Transverse colon (tissue), 4 donors: ENCODE results near the gene ATP8A1. TPM values are rescaled to one million over a fixed set of nuclear protein-coding genes. Genes with fewer than 3 reads are reported as not detected.
"Not testable (repeated sequence)": the region's sequence is repeated elsewhere in the genome, so short reads cannot be mapped to it uniquely, and the experiment has no call there.

Source experiments
- DNase-seq: peaks from one replicate; pipeline ENCODE4 v3.0.0-alpha.2; 2019
- H3K27ac ChIP-seq, 4 donors: fragments of 200-600 bp; sonication (generic); 2 replicates each; pipeline ENCODE4 v1.5.1; 2016 to 2018; ENCODE audit warnings: inconsistent platforms in 4 of 4
- H3K27me3 ChIP-seq: fragments of 200-600 bp; sonication (generic); 2 replicates; pipeline ENCODE4 v1.5.1; 2017; ENCODE audit warnings: inconsistent platforms
- H3K36me3 ChIP-seq, 4 donors: fragments of 200-600 bp; sonication (generic); 2 replicates each; pipeline ENCODE4 v1.5.1; 2017 to 2019; ENCODE audit warnings: inconsistent platforms in 4 of 4
- H3K4me1 ChIP-seq, 4 donors: fragments of 200-600 bp; sonication (generic); 2 replicates each; pipeline ENCODE4 v1.5.1; 2017 to 2020; ENCODE audit warnings: inconsistent platforms in 4 of 4
- H3K4me3 ChIP-seq, 4 donors: fragments of 200-600 bp; sonication (generic); 1 replicate in 1 of 4; 2 replicates in 3 of 4; pipeline versions ENCODE4 v1.5.1 to v1.6.1; 2017 to 2019; ENCODE audit warnings: inconsistent platforms in 4 of 4
- H3K9me3 ChIP-seq, 2 donors: fragments of 200-600 bp; sonication (generic); 2 replicates each; pipeline ENCODE4 v1.5.1; 2017 to 2019; ENCODE audit warnings: inconsistent platforms in 2 of 2
- EP300 ChIP-seq: sonication (generic); formaldehyde crosslinking; IDR thresholded peaks from one replicate; pipeline ENCODE4 v1.6.1; 2017; ENCODE audit warnings: antibody characterized with exemption, low read depth
- POLR2A ChIP-seq: fragments of 450-650 bp; IDR thresholded peaks from one replicate; pipeline ENCODE4 v1.6.1; 2016; ENCODE audit warnings: antibody characterized with exemption, mild to moderate bottlenecking, moderate library complexity
- POLR2AphosphoS5 ChIP-seq, 3 donors: sonication (generic); formaldehyde crosslinking; IDR thresholded peaks; one replicate each; pipeline ENCODE4 v1.6.1; 2016; ENCODE audit warnings: antibody characterized with exemption in 3 of 3
- WGBS, 2 donors: methylation state at CpG; one replicate each; pipeline ENCODE4 v1.1.5; 2018; ENCODE audit warnings: low coverage in 1 of 2; 5-methylcytosine and 5-hydroxymethylcytosine counted together
- in situ Hi-C, 4 donors: fragments of 200-750 bp; cut with MboI; loops; one replicate each; pipeline versions ENCODE4 v1.15.0 to v1.15.1; 2017; ENCODE audit warnings: low sequenced_read_pairs in 3 of 4, low pct_ligation_motif_present in 1 of 4, low pct_unique_long_range_greater_than_20kb in 1 of 4
- intact Hi-C: fragments of 100-400 bp; cut with DNase I; formaldehyde crosslinking; loops from one replicate; pipeline ENCODE4 v1.15.1; 2023; ENCODE audit warnings: low total_unique reads
- total RNA-seq, 4 donors: library from RNA; depleted of rRNA; stranded (reverse); fragments of >200 nt; gene quantifications; one replicate each; pipeline ENCODE4 v1.1.0, GENCODE V29; 2016
- TF ChIP-seq, protein P1 (sequence below), 5 experiments: fragments of 200-600 bp in 3 of 5; fragments of 450-650 bp in 2 of 5; sonication (generic) in 3 of 5; IDR thresholded peaks; 1 replicate in 2 of 5; 2 replicates in 3 of 5; pipeline ENCODE4 v1.5.1; 2016 to 2017; ENCODE audit warnings: antibody characterized with exemption in 5 of 5, inconsistent platforms in 3 of 5, mild to moderate bottlenecking in 2 of 5, moderate library complexity in 1 of 5

Gene ATP8A1
- total RNA-seq, 4 donors from 2014 or later, result 72.2 to 255 (median 166) TPM

DNA sequence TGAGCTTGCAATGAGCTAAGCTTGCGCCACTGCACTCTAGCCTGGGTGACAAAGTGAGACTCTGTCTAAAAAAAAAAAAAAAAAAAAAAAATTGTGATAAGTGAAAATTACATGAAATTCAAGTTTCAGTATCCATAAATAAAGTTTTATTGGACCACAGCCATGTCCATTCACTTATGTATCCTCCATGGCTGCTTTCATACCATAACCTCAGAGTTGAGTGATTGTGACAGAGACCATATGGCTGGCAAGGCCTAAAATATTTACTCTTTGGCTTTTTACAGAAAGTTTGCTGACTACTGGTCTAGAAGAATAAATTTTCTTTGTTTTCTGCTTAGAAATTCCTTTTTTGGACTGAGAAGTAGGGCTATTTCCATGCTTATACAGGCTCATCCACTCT lies 271.4 kb downstream of the ATP8A1 start:
- H3K36me3 ChIP-seq, result no peaks in the 10 kb centered on the region
- no peaks in the 10 kb centered on the region for H3K4me1 ChIP-seq
- TF ChIP-seq, protein P1, sequence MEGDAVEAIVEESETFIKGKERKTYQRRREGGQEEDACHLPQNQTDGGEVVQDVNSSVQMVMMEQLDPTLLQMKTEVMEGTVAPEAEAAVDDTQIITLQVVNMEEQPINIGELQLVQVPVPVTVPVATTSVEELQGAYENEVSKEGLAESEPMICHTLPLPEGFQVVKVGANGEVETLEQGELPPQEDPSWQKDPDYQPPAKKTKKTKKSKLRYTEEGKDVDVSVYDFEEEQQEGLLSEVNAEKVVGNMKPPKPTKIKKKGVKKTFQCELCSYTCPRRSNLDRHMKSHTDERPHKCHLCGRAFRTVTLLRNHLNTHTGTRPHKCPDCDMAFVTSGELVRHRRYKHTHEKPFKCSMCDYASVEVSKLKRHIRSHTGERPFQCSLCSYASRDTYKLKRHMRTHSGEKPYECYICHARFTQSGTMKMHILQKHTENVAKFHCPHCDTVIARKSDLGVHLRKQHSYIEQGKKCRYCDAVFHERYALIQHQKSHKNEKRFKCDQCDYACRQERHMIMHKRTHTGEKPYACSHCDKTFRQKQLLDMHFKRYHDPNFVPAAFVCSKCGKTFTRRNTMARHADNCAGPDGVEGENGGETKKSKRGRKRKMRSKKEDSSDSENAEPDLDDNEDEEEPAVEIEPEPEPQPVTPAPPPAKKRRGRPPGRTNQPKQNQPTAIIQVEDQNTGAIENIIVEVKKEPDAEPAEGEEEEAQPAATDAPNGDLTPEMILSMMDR (IDR thresholded peaks at IDR 0.05), result no peak
- no peak for TF ChIP-seq EP300
- TF ChIP-seq POLR2AphosphoS5 (IDR thresholded peaks at IDR 0.05), result no peak
- TF ChIP-seq POLR2A, result no peak
- DNase-seq, result no peak
- in situ Hi-C loops, result no loop called here
- no peak overlapping the region for H3K4me3 ChIP-seq
- 95 to 100% methylated on average over 1 of the region's 1 CpG for WGBS, 2 donors
- H3K27me3 ChIP-seq, result peaks cover 6% of the 10 kb centered on the region
- H3K9me3 ChIP-seq, result no peaks in the 10 kb centered on the region
- intact Hi-C loops, result no loop called here
- H3K27ac ChIP-seq, result no peak overlapping the region

DNA sequence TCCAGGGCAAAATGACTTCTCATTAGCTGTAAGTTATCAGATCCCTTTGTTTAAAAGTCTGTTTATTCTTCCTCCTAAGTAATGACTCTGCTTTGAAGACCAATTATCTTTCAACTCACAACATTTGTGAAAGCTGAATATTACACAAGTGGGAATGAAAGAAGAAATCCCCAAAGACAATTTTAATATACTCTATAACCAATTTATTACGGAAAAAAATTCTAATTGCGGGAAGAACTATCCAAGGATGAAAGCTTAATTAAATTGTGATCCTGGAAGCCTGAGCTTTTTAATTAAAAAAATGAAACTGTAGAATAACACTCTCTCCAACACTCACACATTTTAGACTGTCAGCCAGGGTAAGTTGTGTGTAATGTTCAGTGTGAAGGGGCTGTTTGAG lies 275.2 kb downstream of the ATP8A1 start:
- TF ChIP-seq, protein P1 (IDR thresholded peaks at IDR 0.05), result no peak
- no peak for TF ChIP-seq POLR2A
- no peak for TF ChIP-seq POLR2AphosphoS5 (IDR thresholded peaks at IDR 0.05)
- no peak for DNase-seq
- H3K36me3 ChIP-seq, result no peaks in the 10 kb centered on the region
- H3K4me1 ChIP-seq, result no peaks in the 10 kb centered on the region
- in situ Hi-C loops (no loop called here), intact Hi-C loops (no loop called here)
- no peak overlapping the region for H3K27ac ChIP-seq
- WGBS, 2 donors, result 87 to 93% methylated on average over 2 of the region's 2 CpGs
- no peak overlapping the region for H3K4me3 ChIP-seq
- peaks cover 6% of the 10 kb centered on the region for H3K27me3 ChIP-seq
- H3K9me3 ChIP-seq, result no peaks in the 10 kb centered on the region

DNA sequence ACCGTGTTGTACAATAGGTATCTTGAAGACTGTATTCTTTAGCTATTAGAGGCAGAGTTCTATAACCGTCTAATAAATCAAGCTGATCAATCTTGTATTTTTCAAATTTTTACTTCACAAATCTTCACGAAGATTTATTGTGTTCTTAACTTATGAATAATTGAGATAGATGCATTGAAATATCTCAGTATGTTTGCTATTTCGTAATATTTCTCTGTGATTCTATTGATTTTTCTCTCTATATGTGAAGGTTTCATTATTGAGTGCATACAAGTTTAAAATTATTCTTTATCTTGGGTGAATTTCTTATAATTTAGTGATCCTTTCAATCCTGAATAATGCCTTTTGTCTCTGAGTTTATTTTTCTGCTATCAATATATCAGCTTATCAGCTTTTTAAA lies 279.4 kb downstream of the ATP8A1 start:
- H3K36me3 ChIP-seq, result no peaks in the 10 kb centered on the region
- TF ChIP-seq POLR2A (no peak), EP300 (no peak), POLR2AphosphoS5 (IDR thresholded peaks at IDR 0.05) (no peak)
- TF ChIP-seq, protein P1 (IDR thresholded peaks at IDR 0.05), result no peak
- DNase-seq, result no peak
- no peak overlapping the region for H3K4me3 ChIP-seq
- no peaks in the 10 kb centered on the region for H3K4me1 ChIP-seq
- 84 to 87% methylated on average over 4 of the region's 4 CpGs for WGBS, 2 donors
- intact Hi-C loops (no loop called here), in situ Hi-C loops (no loop called here)
- no peak overlapping the region for H3K27ac ChIP-seq
- H3K27me3 ChIP-seq, result peaks cover 6% of the 10 kb centered on the region
- H3K9me3 ChIP-seq, result no peaks in the 10 kb centered on the region

DNA sequence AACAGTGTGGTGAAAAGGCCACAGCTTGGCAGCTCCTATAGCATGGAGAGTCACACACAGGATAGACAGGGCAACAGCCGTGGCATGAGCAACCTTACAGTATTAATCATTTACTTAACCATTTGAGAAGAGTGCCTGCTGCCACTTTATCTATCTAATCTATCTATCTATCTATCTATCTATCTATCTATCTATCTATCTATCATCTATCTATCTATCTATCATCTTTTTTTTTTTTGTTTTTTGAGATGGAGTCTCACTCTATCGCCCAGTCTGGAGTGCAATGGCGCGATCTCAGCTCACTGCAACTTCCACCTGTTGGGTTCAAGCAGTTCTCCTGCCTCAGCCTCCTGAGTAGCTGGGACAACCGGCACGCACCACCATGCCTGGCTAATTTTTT lies 284.6 kb downstream of the ATP8A1 start:
- 91 to 96% methylated on average over 3 to 6 of the region's 6 CpGs for WGBS, 2 donors
- H3K9me3 ChIP-seq, H3K4me1 ChIP-seq, in situ Hi-C loops, H3K36me3 ChIP-seq, DNase-seq, H3K4me3 ChIP-seq, intact Hi-C loops, H3K27me3 ChIP-seq, H3K27ac ChIP-seq: not testable (repeated sequence)
